Endodermal cell (in vitro differentiated cells): Measurements from ENCODE around the gene NTRK2. TPM values are rescaled to one million over a fixed set of nuclear protein-coding genes. Genes with fewer than 3 reads are reported as not detected.

ENCODE experiments used
- DNase-seq: peaks from one replicate; pipeline ENCODE4 v3.0.0-alpha.2; 2017
- H3K27ac ChIP-seq: 2 replicates; pipeline ENCODE4 v1.5.1; 2013; ENCODE audit warnings: mild to moderate bottlenecking, low read depth, low read length, moderate library complexity
- H3K27me3 ChIP-seq: 2 replicates; pipeline ENCODE4 v1.6.1; 2013; ENCODE audit warnings: mild to moderate bottlenecking, low read length, moderate library complexity; ENCODE audit not compliant: insufficient read depth, control insufficient read depth, poor library complexity, severe bottlenecking
- H3K36me3 ChIP-seq: 2 replicates; pipeline ENCODE4 v1.7.0; 2013; ENCODE audit warnings: mild to moderate bottlenecking, low read length, moderate library complexity; ENCODE audit not compliant: control insufficient read depth, insufficient read depth
- H3K4me1 ChIP-seq: one replicate; pipeline ENCODE4 v1.7.0; 2013; ENCODE audit warnings: low read length; ENCODE audit not compliant: control insufficient read depth, insufficient read depth
- H3K4me3 ChIP-seq: 2 replicates; pipeline ENCODE4 v1.5.1; 2013; ENCODE audit warnings: mild to moderate bottlenecking, low read length, moderate library complexity
- H3K9ac ChIP-seq: 2 replicates; pipeline ENCODE4 v1.6.1; 2013; ENCODE audit warnings: mild to moderate bottlenecking, low read length, moderate library complexity; ENCODE audit not compliant: poor library complexity, severe bottlenecking; ENCODE audit errors: extremely low read depth
- H3K9me3 ChIP-seq: 2 replicates; pipeline ENCODE4 v1.6.1; 2013; ENCODE audit warnings: mild to moderate bottlenecking, low read length, moderate library complexity; ENCODE audit not compliant: control insufficient read depth
- H3K27ac Mint-ChIP-seq: 2 replicates; pipeline ENCODE4 v1.8.0; 2020; ENCODE audit warnings: mixed read lengths
- H3K27me3 Mint-ChIP-seq: 2 replicates; pipeline ENCODE4 v1.8.0; 2021; ENCODE audit warnings: mild to moderate bottlenecking, mixed read lengths; ENCODE audit not compliant: insufficient read depth
- H3K36me3 Mint-ChIP-seq: 2 replicates; pipeline ENCODE4 v1.8.0; 2020; ENCODE audit warnings: low read depth, mixed read lengths
- H3K4me1 Mint-ChIP-seq: 2 replicates; pipeline ENCODE4 v1.8.0; 2020; ENCODE audit warnings: mixed read lengths
- H3K4me3 Mint-ChIP-seq: 2 replicates; pipeline ENCODE4 v1.8.0; 2020; ENCODE audit warnings: mild to moderate bottlenecking, moderate library complexity, mixed read lengths
- H3K9me3 Mint-ChIP-seq: 2 replicates; pipeline ENCODE4 v1.8.0; 2020; ENCODE audit warnings: mild to moderate bottlenecking, mixed read lengths
- CTCF ChIP-seq: fragments of 200-600 bp; sonication (generic); conservative IDR thresholded peaks from 2 replicates; pipeline ENCODE4 v1.5.0; 2021; ENCODE audit warnings: antibody characterized with exemption, mild to moderate bottlenecking
- WGBS, 2 experiments: methylation state at CpG; one replicate each; pipeline versions ENCODE4 v1.1.5 to v1.1.7; 2013; ENCODE audit warnings: missing lambda C conversion rate in 2 of 2, mixed read lengths in 1 of 2; ENCODE audit not compliant: insufficient coverage in 1 of 2, insufficient read length in 1 of 2; 5-methylcytosine and 5-hydroxymethylcytosine counted together
- total RNA-seq, 2 donors: library from RNA; stranded (reverse); fragmentation: NEBNext Ultra II Directional in 1 of 2; extraction: Animal tissue kit (Norgen Biotek cat#: 25700) in 1 of 2; gene quantifications; 2 replicates in 1 of 2; 3 replicates in 1 of 2; pipeline ENCODE4 v1.2.1, GENCODE V29; 2021

The NTRK2 gene
- total RNA-seq, 2 donors from 2014 or later = 0.09 to 0.18 TPM

GRCh38 chr9:84919440-84919839, 249.9 kb downstream of the NTRK2 start:
- Histone ChIP-seq H3K36me3 (no peaks in the 10 kb centered on the region), H3K4me3 (no peak overlapping the region), H3K27me3 (no peaks in the 10 kb centered on the region), H3K27ac (no peak overlapping the region), H3K4me1 (no peaks in the 10 kb centered on the region), H3K9ac (no peak overlapping the region), H3K9me3 (no peaks in the 10 kb centered on the region)
- no peak for TF ChIP-seq CTCF
- DNase-seq = no peak
- H3K9me3 Mint-ChIP-seq = no peaks in the 10 kb centered on the region
- 94 to 100% methylated on average over 1 to 3 of the region's 3 CpGs for WGBS, 2 experiments
- no peak overlapping the region for H3K27ac Mint-ChIP-seq
- peaks cover 7% of the 10 kb centered on the region for H3K4me1 Mint-ChIP-seq
- H3K36me3 Mint-ChIP-seq = no peaks in the 10 kb centered on the region
- H3K27me3 Mint-ChIP-seq = no peaks in the 10 kb centered on the region
- H3K4me3 Mint-ChIP-seq = no peak overlapping the region

GRCh38 chr9:84921175-84921574, 251.6 kb downstream of the NTRK2 start:
- H3K27ac ChIP-seq = no peak overlapping the region
- no peaks in the 10 kb centered on the region for H3K4me1 ChIP-seq
- no peaks in the 10 kb centered on the region for H3K9me3 ChIP-seq
- no peak for TF ChIP-seq CTCF
- Mint-ChIP-seq H3K4me3 (no peak overlapping the region), H3K27ac (no peak overlapping the region), H3K4me1 (peaks cover 7% of the 10 kb centered on the region), H3K36me3 (no peaks in the 10 kb centered on the region), H3K27me3 (no peaks in the 10 kb centered on the region), H3K9me3 (no peaks in the 10 kb centered on the region)
- no peak overlapping the region for H3K4me3 ChIP-seq
- no peaks in the 10 kb centered on the region for H3K36me3 ChIP-seq
- no peak overlapping the region for H3K9ac ChIP-seq
- H3K27me3 ChIP-seq = no peaks in the 10 kb centered on the region
- no peak for DNase-seq

GRCh38 chr9:84922051-84922450, 252.5 kb downstream of the NTRK2 start:
- H3K4me1 Mint-ChIP-seq = peaks cover 7% of the 10 kb centered on the region
- no peak overlapping the region for H3K27ac Mint-ChIP-seq
- Histone ChIP-seq H3K27ac (no peak overlapping the region), H3K4me1 (no peaks in the 10 kb centered on the region), H3K9me3 (no peaks in the 10 kb centered on the region), H3K36me3 (no peaks in the 10 kb centered on the region), H3K4me3 (no peak overlapping the region), H3K9ac (no peak overlapping the region), H3K27me3 (no peaks in the 10 kb centered on the region)
- DNase-seq = no peak
- no peak for TF ChIP-seq CTCF
- H3K9me3 Mint-ChIP-seq = no peaks in the 10 kb centered on the region
- WGBS, 2 experiments = 89 to 94% methylated on average over 8 of the region's 8 CpGs
- H3K27me3 Mint-ChIP-seq = no peaks in the 10 kb centered on the region
- no peak overlapping the region for H3K4me3 Mint-ChIP-seq
- H3K36me3 Mint-ChIP-seq = no peaks in the 10 kb centered on the region
